ENCODE results near the gene DLGAP1. TPM values are rescaled to one million over a fixed set of nuclear protein-coding genes. Genes with fewer than 3 reads are reported as not detected.
"Not testable (repeated sequence)": the region's sequence is repeated elsewhere in the genome, so short reads cannot be mapped to it uniquely, and the experiment has no call there.

The DLGAP1 gene
- polyA plus RNA-seq, 4 donors: 3.9 to 7.5 (median 5.2) TPM

- no peak for DNase-seq (ENCODE audit: low read depth in 4 of 4, low spot score in 3 of 4)
Measured at GRCh38 chr18:3581890-3582289, 873.2 kb downstream of the DLGAP1 start.

GRCh38 chr18:3580523-3581025, 874.5 kb downstream of the DLGAP1 start:
- DNase-seq (ENCODE audit: low read depth in 4 of 4, low spot score in 3 of 4): not testable (repeated sequence)

GRCh38 chr18:3579701-3580100, 875.4 kb downstream of the DLGAP1 start:
- no peak for DNase-seq (ENCODE audit: low read depth in 4 of 4, low spot score in 3 of 4)

- no peak for DNase-seq (ENCODE audit: low read depth in 4 of 4, low spot score in 3 of 4)
Measured at GRCh38 chr18:3578621-3579020, 876.5 kb downstream of the DLGAP1 start.

GRCh38 chr18:3577281-3577855, 877.7 kb downstream of the DLGAP1 start:
- DNase-seq (ENCODE audit: low read depth in 4 of 4, low spot score in 3 of 4): no peak

- no peak for DNase-seq (ENCODE audit: low read depth in 4 of 4, low spot score in 3 of 4)
Measured at GRCh38 chr18:3572761-3573160, 882.3 kb downstream of the DLGAP1 start.

- no peak for DNase-seq (ENCODE audit: low read depth in 4 of 4, low spot score in 3 of 4)
Measured at GRCh38 chr18:3566851-3567250, 888.3 kb downstream of the DLGAP1 start.

- no peak for DNase-seq (ENCODE audit: low read depth in 4 of 4, low spot score in 3 of 4)
Measured at GRCh38 chr18:3560755-3561154, 894.4 kb downstream of the DLGAP1 start.

- DNase-seq (ENCODE audit: low read depth in 4 of 4, low spot score in 3 of 4): no peak
Measured at GRCh38 chr18:3554811-3555427, 900.2 kb downstream of the DLGAP1 start.

- DNase-seq (ENCODE audit: low read depth in 4 of 4, low spot score in 3 of 4): no peak
Measured at GRCh38 chr18:3554091-3554601, 901.0 kb downstream of the DLGAP1 start.

- no peak for DNase-seq (ENCODE audit: low read depth in 4 of 4, low spot score in 3 of 4)
Measured at GRCh38 chr18:3552305-3552704, 902.8 kb downstream of the DLGAP1 start.

GRCh38 chr18:3547891-3548615, 907.1 kb downstream of the DLGAP1 start:
- no peak for DNase-seq (ENCODE audit: low read depth in 4 of 4, low spot score in 3 of 4)

GRCh38 chr18:3546106-3546505, 909.0 kb downstream of the DLGAP1 start:
- no peak for DNase-seq (ENCODE audit: low read depth in 4 of 4, low spot score in 3 of 4)

GRCh38 chr18:3544537-3544936, 910.6 kb downstream of the DLGAP1 start:
- no peak for DNase-seq (ENCODE audit: low read depth in 4 of 4, low spot score in 3 of 4)

GRCh38 chr18:3541549-3542386, 913.3 kb downstream of the DLGAP1 start:
- no peak for DNase-seq (ENCODE audit: low read depth in 4 of 4, low spot score in 3 of 4)

- peak in 1 of 4 donors; percentile 40 for DNase-seq (ENCODE audit: low read depth in 4 of 4, low spot score in 3 of 4)
Measured at GRCh38 chr18:3540805-3541548, 914.1 kb downstream of the DLGAP1 start.

- no peak for DNase-seq (ENCODE audit: low read depth in 4 of 4, low spot score in 3 of 4)
Measured at GRCh38 chr18:3538954-3539617, 916.0 kb downstream of the DLGAP1 start.

GRCh38 chr18:3538456-3538855, 916.7 kb downstream of the DLGAP1 start:
- DNase-seq (ENCODE audit: low read depth in 4 of 4, low spot score in 3 of 4): no peak

- DNase-seq (ENCODE audit: low read depth in 4 of 4, low spot score in 3 of 4): no peak
Measured at GRCh38 chr18:3530807-3531206, 924.3 kb downstream of the DLGAP1 start.
